Stimulated activated CD8-positive, alpha-beta memory T cell treated with anti-CD3 and anti-CD28 coated beads, Interleukin-2, amount 100 ng/mL, for 1 hour (primary cell): ENCODE data around the gene PLCXD1.
"Not testable (repeated sequence)": the region's sequence is repeated elsewhere in the genome, so short reads cannot be mapped to it uniquely, and the experiment has no call there.

ENCODE experiments used
- DNase-seq, 2 donors: peaks; one replicate each; pipeline ENCODE4 v3.0.0-alpha.2; 2020; ENCODE audit warnings: low read depth in 2 of 2

Gene PLCXD1, protein sequence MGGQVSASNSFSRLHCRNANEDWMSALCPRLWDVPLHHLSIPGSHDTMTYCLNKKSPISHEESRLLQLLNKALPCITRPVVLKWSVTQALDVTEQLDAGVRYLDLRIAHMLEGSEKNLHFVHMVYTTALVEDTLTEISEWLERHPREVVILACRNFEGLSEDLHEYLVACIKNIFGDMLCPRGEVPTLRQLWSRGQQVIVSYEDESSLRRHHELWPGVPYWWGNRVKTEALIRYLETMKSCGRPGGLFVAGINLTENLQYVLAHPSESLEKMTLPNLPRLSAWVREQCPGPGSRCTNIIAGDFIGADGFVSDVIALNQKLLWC

DNA sequence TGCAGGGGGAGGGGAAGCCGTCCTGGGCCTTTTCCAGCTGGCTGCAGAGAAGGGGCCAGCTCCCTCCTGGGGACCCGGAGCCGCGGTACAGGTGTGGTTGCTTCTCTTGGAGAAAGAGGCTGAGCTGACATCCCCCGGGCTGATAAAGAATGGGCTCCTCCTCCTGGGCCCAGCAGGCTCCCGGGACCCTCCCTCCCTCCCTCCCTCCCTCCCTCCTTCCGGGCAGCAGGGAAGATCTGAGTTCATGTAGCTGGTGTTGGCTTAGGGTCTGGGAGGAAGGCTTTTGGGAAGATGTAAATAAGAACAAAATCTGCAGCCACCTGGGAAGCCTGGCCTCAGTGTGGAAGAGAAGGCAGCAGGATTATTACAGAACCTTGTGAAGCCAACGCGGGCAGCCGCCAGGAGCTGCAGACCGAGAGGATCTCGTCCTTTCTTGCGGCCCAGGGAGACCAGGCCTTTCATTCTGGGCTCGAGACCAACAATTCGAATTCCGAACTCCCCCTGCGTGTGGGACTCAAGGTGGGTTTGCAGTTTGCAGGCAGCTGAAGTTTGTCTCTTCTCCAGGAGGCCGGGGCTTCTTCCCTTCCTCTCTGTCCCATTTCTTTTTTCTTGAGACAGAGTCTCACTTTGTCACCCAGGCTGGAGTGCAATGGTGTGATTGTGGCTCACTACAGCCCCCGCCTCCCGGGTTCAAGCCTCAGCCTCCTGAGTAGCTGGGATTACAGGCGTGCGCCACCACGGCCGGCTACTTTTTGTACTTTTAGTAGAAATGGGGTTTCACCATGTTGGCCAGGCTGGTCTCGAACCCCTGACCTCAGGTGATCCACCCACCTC, at the start of gene PLCXD1:
Gene PLCXD1 (plus strand): TSS at position 216 of the 834 bp plus-strand sequence. CDS start 2,807 bp downstream, outside the sequence.
- DNase-seq, result no peak

DNA sequence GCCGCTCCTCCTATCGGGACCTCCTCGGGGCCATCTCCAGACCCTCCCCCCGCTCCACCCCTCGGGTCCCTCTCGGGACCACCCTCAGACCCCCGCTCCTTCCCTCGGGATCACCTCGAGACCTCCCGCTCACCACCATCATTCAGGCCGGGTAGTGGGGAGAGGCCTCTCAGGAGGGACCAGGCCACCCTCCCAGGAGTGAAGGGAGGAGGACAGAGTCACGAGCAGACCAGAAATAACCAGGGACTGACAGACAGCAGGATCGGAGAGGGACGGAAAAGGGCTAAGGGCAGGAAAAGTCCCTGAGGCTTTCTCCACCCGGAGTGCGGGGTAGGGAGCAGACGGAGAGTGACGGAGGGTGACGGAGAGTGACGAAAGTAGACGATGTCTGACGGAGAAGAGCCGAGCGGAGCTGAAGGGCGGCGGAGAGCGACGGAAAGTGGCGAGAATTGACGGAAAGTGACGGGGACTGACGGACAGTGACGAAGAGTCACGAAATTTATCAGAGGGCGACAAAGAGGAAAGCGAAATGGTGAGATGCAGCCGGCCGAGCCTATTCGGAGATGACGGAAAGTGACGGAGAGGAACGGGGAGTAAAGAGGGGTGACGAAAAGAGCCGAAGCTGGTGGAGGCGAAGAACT, 49.4 kb upstream of the PLCXD1 start:
- not testable (repeated sequence) for DNase-seq

DNA sequence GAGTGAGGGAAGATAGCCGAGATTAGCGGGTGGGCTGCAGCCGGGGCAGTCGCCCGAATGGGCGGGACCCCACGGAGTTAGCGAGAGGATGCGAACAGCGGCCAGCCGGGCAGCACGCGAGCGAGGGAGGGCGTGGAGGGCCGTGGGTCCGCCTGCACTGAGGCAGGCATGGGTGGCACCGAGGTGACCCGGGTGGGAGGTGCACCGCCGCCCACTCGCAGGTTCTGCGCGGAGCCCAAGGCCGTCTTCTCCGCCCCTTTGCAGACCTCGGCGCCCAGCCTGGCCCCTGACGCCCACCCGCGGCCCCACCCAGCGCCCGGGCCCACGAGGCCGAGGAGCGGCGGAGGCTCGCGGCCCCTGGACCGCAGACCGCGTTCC, 48.9 kb upstream of the PLCXD1 start:
- DNase-seq, result not testable (repeated sequence)

DNA sequence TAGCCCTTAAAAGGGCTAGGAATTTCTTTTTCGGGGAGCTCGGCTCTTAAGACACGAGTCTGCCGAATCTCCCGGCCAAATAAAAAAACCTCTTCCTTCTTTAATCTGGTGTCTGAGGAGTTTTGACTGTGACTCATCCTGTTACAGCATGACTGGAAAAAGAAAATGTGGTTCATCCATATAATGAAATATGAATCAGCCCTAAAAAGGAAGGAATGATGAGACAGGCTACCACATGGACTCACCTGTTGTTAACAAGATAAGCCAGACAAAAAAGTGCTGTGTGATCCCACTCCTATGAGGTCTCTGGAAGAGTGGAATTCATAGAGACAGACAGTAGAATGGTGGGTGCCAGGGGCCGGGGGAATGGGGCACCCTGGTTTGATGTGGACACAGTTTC, 45.0 kb upstream of the PLCXD1 start:
- not testable (repeated sequence) for DNase-seq

DNA sequence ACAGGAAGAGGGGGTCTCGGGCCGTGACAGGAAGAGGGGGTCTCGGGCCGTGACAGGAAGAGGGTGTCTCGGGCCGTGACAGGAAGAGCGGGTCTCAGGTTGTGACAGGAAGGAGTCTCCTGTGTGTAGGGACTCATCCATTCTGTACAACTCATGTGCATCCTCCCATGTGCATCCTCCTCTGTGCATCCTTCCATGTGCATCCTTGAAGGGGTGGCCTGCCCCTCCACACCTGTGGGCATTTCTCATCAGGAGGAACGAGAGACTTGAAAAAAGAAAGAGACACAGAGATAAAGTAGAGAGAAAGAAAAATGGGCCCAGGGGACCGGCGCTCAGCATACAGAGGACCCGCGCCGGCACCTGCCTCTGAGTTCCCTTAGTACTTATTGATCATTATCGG, 30.2 kb upstream of the PLCXD1 start:
- DNase-seq, result no peak

DNA sequence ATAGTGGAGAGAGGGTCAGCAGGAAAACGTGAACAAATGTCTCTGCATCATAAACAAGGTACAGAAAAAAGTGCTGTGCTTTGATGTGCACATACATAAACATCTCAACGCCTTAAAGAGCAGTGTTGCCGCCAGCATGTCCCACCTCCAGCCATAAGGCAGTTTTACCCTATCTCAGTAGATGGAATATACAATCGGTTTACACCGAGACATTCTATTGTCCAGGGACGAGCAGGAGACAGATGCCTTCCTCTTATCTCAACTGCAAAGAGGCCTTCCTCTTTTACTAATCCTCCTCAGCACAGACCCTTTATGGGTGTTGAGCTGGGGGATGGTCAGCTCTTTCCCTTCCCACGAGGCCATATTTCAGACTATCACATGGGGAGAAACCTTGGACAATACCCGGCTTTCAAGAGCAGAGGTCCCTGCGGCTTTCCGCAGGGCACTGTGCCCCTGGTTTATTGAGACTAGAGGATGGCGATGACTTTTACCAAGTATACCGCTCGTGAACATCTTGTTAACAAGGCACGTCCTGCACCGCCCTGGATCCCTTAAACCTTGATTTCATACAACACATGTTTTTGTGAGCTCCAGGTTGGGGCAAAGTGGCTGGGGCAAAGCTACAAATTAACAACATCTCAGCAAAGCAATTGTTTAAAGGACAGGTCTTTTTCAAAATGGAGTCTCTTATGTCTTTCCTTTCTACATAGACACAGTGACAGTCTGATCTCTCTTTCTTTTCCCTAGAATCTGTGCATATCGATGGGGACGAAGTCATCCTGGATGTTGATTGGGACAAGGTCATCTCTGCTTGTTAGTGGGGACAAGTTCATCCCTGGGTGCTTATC, 29.6 kb upstream of the PLCXD1 start:
- DNase-seq, result not testable (repeated sequence)

DNA sequence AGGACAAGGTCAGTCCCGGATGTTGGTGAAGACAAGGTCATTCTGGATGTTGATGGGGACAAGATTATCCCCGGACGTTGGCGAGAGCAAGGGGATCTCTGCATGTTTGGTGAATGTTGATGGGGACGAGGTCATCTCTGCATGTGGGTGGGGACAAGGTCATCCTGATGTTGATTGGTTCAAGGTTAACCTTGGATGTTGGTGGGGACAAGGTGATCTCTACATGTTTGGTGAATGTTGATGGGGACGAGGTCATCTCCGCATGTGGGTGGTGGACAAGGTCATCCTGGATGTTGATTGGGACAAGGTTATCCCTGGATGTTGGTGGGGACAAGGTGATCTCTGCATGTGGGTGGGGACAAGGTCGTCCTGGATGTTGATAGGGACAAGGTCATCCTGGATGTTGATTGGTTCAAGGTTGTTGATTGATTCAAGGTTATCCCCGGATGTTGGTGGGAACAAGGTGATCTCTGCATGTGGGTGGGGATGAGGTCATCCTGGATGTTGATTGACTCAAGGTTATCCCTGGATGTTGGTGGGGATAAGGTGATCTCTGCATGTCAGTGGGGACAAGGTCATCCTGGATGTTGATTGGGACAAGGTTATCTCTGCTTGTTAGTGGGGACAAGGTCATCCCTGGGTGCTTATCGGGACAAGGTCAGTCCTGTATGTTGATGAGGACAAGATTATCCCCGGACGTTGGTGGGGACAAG, 28.8 kb upstream of the PLCXD1 start:
- no peak for DNase-seq

DNA sequence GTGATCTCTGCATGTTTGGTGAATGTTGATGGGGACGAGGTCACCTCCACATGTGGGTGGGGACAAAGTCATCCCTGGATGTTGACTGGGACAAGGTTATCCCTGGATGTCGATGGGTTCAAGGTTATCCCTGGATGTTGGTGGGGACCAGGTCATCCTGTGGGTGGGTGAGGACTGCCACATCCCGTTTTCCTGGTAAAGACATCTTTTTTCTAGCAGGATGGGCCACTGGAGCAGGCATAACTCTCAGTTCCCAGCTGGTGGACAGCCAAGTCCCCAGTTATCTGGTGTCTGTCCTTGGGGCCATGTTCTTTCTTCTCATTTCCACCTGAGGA, 28.3 kb upstream of the PLCXD1 start:
- no peak for DNase-seq

DNA sequence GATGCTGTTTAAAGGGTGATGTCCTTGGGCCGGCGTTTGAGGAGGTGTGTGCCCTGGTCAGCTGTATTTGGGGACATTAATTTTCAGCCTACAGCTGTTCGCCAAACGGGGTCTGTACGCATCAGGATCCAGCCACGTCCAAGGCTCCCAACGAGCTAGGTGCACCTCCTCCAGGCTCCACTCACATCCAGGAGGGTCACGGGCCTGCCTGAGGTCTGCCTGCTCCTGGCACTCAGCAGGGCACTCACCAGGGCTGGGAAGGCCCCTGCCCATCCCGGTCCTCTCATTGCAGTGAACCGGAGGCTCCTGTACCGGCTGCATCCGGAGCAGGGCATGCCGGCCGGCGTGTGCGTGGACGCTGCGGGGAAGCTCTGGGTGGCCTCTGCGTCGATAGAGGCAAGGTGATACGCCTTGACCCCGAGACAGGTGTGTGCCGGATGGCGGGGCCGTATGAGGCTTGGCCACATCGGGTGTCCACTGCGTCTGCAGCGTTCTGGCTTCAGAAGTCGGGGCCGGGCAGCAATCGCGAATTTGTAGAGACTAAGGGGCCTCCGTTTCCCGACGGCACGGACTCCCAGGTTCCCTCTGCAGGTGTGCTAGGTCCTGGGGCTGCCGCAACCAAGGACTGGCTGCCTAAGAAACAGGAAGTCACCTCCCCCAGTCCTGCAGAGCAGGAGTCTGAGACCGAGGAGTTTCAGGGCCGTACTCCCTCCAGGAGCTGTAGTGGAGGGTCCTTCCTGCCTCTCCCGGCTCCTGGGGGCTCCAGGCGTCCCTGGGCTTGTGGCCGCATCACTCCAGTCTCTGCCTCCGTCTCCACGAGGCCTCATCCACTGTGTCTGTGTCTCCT, 27.5 kb upstream of the PLCXD1 start:
- DNase-seq, result no peak

DNA sequence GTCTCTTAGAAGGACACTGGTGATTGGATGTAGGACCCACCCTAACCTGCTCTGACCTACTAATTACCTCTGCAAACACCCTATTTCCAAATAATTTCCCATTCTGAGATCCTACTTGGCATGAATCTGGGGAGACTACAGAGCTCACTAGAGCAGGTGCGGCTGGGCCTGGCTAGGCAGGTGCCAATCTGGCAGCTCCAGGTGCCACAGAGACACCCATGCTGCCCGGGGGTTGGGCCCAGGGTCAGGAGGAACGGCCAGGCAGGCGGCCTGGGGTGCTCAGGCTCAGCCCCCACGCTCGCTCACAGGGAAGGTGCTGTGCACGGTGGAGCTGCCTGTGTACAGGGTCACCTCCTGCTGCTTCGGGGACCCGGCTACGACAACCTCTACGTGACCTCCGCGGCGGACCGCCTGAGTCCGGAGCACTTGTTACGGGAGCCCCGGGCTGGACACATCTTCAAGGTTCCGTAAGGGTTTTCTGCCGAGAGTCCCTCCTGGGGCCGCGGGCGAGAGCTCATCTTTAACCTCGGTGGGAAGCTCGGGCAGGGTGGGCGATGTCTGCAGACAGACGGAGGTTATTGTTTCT, 26.5 kb upstream of the PLCXD1 start:
- no peak for DNase-seq

DNA sequence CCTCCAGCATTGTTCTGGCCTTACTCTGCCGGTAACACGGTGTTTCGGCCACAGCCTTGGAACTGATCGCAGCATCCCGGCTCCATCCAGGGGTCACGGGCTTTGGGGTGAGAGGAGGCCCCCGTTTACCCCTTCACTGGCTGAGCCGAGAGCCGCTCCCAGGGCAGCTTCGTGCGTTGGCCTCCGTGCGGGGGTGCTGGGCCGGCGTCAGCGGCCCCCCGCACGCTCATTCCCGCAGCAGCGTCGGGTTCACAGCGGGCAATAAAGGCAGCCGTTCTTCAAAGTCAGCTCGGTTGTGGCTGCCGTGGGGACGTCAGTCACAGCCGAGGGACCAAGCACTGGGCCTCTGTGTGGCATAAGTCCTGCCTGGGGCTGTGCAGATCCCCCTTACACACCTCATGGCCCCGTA, 25.3 kb upstream of the PLCXD1 start:
- DNase-seq, result no peak

DNA sequence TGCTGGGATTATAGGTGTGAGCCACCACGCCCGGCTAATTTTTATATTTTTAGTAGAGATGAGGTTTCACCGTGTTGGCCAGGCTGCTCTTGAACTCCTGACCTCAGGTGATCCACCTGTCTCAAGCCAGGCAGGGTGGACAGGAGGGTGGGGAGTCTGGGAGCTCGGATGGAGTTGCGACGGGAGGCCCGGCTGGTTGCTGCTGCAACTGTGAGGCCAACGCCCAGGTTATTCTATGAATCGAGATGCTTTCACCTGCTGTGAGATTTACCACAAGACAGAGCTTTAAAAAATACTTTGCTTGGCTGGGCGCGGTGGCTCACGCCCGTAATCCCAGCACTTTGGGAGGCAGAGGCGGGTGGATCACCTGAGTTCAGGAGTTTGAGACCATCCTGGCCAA, 24.1 kb upstream of the PLCXD1 start:
- not testable (repeated sequence) for DNase-seq

DNA sequence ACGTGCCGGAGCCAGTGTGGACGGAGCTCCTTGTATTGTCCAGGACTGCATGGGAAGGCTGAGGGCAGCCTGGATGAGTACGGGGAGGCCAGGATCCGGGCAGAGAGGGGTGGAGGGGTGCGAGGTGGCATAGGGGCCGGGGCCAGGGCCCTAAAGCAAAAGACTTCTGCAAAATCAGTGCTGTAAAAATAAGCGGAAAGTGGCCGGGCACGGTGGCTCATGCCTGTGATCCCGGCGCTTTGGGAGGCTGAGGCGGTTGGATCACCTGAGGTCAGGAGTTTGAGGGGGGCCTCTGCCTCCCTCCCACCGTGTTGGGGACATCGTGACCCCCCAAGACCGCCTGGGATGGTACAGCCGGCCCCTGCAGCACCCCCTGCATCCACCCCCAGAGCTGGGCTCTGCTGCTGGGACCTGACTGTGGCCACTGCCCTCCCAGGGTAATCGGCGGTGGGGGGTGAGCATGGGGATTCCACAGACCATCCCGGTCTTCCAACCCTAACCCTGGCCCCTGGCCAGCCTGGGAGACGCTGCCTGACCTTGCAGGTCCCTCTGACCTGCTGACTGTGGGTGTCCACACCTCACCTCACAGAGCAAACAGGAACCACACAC, 23.4 kb upstream of the PLCXD1 start:
- DNase-seq, result no peak

DNA sequence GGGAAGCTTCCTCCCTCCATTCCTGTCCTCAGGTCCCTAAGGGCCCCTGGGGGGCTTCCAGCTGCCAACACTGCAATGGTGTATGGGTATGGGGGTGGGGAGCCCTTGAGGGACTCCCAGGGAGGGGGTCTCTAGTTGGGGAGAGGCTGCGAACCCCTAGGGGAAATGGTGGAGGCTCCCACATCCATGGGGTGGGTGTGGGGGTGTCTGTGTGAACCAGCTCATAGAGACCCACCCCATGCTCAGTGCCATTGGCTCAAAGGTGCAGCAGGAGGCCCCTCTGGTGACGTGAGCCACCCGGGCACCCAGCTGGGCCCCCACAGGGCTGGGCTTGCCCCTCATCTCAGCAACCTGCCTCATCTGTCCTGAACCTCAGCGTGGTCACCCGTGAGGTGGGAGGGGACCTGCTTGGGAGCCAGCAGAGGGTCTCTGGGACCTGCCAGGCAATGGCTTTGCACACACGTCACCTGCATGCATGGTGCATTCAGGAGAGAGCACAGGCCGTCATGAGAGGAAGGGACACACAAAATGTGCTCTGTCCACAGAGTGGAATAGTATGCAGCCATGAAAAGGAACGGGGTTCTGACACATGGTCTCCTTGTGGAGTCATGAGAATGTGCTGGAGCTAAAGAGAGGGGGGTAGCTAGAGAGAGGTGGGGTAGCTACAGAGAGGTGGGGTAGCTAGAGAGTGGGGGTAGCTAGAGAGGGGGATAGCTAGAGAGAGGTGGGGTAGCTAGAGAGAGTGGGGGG, 22.7 kb upstream of the PLCXD1 start:
- DNase-seq, result no peak

DNA sequence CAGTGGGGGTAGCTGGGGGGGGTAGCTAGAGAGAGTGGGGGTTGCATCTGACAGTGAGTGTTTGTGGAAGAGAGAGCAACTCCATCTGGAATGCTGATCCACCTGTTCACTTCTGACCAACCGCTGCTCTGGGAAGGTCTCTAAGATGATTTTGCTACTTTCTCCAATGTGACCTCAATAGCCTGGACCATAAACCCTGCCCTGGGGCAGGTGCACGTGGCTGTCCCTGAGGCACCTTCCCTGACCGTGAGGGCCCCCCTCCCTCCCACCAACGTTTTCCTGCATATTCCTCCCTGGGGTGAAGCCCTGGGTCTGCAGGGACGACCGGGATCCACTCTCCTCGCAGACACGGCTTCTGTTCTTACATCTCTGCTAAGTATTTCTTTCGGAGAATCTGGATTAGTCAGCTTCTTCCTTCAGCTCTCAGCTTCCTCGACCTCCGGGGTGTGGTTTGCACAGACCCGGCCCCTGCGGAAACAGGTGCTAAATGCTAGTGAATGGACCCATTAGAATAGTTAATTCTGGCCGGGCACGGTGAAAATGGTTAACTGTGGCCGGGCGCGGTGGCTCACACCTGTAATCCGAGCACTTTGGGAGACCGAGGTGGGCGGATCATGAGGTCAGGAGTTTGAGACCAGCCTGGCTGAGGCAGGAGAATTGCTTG, 21.4 kb upstream of the PLCXD1 start:
- no peak for DNase-seq

DNA sequence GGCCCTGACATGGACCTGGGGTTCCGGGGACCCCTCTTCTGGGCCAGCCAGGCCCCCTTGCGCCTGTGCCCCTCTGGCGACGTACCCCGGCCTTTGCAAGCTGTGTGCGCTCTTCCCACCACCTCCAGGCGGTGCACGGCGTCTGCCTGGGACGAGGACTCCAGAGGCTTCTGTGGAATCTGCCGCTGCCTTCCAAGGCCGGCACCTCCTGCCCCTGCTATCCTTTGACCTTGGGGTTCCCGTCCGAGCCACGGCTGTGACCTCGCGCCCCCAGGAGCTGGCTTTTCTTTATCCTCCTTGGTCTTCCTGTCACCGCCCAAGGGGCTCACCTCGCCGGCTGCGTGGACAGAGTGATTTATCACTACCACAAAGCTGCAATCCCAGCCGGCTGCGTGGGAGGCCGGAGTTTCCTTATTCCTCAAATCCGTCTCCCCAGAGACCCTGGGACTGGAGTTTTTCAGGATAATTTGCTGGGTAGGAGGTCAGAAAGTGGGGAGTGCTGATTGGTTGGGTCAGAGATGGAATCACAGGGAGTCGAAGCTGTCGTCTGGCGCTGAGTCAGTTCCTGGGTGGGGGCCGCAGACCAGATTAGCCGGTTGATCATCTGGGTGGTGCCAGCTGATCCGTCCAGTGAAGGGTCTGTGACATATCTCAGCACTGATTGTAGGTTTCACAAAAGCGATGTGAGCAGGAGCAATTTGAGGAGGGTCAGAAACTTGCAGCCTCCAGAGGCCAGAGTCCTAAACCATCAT, 19.8 kb upstream of the PLCXD1 start:
- DNase-seq, result no peak

DNA sequence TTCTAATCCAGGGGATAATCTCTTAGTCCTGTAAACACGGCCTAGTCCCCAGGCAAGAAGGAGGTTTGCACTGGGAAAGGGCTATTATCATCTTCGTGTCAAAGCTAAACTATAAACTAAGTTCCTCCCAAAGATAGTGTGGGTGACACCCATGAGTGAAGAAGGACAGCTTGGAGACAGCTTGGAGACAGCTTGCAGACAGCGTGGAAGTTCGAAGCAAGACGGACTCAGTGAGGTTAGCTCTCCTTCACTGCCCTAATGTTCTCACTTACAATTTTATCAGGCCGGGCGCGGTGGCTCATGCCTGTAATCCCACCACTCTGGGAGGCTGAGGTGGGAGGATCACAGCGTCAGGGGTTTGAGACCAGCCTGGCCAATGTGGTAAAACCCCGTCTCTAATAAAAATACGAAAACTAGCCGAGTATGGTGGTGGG, 19.2 kb upstream of the PLCXD1 start:
- no peak for DNase-seq
